GM21723 (cell line): ENCODE measurements around the gene ANK2.

ENCODE experiments used
- ATAC-seq: cut with Tn5 transposase; IDR thresholded peaks from one replicate; pipeline ENCODE4 v1.9.1; 2021; ENCODE audit warnings: mild to moderate bottlenecking, moderate library complexity; ENCODE audit not compliant: unreplicated experiment

ANK2 gene

GRCh38 chr4:113276464-113277170, 227.2 kb downstream of the ANK2 start:
- no peak for ATAC-seq

GRCh38 chr4:113278324-113278934, 229.0 kb downstream of the ANK2 start:
- ATAC-seq: peak; percentile 99

- ATAC-seq: no peak
Measured at GRCh38 chr4:113285501-113285900, 236.0 kb downstream of the ANK2 start.

GRCh38 chr4:113288257-113288656, 238.8 kb downstream of the ANK2 start:
- ATAC-seq: no peak

- no peak for ATAC-seq
Measured at GRCh38 chr4:113288696-113289095, 239.2 kb downstream of the ANK2 start.

GRCh38 chr4:113289766-113290165, 240.3 kb downstream of the ANK2 start:
- ATAC-seq: no peak

GRCh38 chr4:113290666-113291065, 241.2 kb downstream of the ANK2 start:
- ATAC-seq: no peak

GRCh38 chr4:113292371-113293042, 243.1 kb downstream of the ANK2 start:
- no peak for ATAC-seq

DNA sequence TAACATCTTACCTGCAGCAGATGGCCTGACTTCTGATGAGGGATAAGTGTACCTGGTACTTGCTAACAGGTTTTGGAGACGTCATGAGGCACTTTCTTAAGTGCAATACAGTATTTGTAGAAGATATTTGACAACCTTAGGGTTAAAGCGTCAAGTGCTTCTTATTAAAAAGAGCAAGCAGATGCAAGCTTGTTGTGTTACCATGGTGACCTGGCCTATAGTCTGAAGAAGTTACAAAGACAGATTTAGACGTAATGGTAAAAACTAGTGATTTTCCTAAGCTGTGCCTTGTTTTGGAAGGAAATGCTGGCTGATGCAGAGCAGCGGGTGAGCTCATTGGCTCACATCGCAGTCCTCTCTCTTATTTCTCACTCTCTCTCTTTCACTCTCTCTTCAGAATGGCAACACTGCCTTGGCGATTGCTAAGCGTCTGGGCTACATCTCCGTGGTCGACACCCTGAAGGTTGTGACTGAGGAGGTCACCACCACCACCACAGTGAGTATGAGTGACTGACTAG, 243.6 kb downstream of the ANK2 start:
- no peak for ATAC-seq

DNA sequence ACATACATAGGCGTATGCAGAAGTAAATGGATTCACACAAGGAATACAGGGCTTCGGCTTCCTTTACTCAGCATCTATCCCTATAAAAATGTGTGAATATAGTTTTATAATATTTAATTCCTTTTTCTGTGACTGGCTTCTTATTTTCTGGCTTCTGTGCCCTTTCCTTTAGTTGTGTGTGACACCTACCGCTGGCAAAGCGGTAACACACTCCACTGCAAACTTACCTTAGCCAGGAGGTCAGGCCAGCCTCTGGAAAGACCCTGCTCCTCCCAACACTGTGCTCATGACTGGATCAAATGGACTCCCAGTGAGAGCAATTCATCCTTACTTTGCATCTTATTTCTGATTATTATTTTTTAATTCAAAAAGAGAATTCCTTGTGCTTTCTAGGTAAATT, 244.2 kb downstream of the ANK2 start:
- no peak for ATAC-seq

- ATAC-seq: no peak
Measured at GRCh38 chr4:113294908-113295307, 245.5 kb downstream of the ANK2 start.

DNA sequence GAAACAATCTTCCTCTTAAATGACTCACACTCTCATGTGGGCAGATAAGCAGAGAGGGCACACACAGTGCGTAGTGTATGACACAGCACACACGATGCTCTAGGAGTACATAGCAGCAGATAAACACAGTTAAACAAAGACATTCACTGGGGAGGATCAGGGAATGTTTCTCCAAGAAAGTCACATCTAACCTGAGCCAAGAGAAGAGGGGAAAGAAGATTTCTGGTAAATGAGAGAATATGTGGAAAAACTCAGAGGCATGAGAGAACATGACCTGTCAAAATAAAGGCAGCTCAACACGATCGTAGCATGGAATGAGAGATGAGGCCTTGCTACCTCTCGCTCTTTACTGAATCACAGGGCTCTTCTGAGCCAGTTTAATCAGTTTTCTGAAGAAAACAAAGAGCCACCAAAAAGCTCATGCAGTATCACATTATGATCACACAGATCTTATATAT, 251.0 kb downstream of the ANK2 start:
- ATAC-seq: no peak

DNA sequence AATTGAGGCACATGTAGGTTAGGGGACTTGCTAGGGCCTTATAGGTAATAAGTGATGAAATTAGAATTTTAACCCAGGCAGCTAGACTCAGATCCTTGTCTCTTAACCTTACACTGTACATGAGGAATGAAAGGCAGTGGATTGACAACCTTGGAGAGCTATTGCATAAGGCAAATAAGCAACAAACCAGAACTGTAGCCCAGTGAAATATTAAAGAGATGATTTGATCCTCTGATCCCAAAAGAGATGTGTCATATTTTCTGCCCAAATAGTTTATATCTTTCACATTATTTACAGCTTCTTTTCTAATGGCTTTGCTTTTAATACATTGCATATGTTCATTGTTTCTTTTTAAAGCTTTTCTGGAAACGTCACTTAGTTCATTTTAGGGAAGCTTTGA, 252.6 kb downstream of the ANK2 start:
- no peak for ATAC-seq

GRCh38 chr4:113303315-113303714, 253.9 kb downstream of the ANK2 start:
- ATAC-seq: no peak

DNA sequence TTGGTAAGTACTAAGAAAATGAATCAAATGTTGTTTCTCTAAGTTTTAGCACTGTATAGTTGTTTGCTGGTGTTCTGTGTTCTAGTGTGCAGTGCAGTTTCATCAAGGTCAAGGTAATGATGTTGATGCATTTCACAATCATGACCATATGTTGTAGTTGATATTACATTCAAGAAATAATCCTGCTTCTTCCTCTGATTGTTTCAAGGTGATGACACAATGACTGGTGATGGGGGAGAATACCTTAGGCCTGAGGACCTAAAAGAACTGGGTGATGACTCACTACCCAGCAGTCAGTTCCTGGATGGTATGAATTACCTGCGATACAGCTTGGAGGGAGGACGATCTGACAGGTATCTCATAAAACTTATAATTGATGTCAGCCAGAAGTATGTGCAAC, 261.6 kb downstream of the ANK2 start:
- no peak for ATAC-seq

DNA sequence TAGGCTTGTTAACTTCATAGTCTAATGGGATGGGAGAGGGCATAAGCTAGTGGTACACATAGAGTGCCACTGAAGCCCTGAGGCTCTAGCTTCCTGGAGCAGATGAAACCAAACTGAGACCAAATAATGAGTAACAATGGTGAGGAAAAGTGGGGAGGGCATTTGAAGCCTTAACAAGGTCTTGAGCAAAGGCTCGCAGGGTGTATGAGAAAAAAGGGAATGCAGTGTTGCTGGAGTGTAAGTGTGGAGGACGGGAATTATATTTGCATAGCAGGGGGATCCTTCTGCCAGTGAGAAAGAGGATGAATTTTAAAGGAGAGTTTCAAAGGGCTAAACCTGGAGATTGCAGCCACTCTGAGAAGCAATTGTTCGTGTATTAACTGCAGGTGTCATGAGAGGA, 263.1 kb downstream of the ANK2 start:
- ATAC-seq: no peak

GRCh38 chr4:113314426-113314825, 265.0 kb downstream of the ANK2 start:
- ATAC-seq: no peak

DNA sequence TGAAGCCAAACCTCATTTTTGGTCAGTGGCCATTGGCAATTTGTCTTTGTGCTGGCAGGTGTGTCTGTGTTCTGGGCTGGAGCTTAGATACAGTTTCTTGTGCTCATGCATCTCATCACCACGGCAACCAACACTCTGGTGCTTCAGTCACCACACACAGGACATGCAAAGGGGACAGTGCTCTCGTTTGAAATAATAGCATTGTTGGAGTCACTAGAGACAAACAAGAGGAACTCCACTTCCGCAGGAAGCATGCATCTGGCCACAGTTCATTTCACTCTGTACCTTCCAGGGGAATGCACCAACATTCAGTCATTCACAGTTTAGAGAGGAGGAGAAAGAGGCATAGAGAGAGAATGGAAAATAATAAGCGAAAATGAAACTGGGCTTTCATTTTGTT, 267.4 kb downstream of the ANK2 start:
- peak; percentile 97 for ATAC-seq

DNA sequence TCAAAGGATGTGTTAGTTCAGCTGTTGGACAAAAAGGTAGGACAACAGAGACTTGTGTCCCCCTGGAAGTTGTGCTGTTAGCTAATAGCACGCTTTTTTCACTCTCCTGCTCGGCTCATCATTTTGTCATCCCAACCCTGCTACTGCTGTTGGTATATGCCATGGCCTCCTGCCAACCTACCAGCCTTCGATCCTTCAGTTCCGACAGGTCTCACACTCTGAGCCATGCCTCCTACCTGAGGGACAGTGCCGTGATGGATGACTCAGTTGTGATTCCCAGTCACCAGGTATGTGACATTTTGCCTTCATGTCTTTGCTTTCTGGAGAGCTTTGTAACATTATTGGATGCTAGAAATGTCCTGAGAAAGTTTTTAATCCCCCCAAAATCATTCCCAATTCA, 268.1 kb downstream of the ANK2 start:
- ATAC-seq: no peak

DNA sequence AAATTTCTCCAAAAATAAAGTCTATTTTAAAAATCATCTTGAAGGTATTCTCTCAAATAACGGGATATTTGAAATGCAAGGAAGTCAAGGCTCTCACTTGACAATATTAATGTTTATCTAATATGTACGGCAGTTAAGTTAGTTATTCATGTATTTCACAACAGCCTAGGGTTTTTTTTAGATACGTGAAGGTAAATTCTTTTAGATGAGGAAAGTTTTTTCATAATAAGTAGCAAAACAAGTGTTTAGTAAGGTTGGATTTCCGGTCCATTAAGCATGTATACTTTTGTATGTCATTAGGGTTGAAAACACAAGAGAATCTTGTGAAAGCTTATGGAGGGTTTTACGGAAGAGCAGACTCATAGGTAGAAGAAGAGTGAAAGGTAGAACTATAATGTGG, 273.3 kb downstream of the ANK2 start:
- no peak for ATAC-seq

DNA sequence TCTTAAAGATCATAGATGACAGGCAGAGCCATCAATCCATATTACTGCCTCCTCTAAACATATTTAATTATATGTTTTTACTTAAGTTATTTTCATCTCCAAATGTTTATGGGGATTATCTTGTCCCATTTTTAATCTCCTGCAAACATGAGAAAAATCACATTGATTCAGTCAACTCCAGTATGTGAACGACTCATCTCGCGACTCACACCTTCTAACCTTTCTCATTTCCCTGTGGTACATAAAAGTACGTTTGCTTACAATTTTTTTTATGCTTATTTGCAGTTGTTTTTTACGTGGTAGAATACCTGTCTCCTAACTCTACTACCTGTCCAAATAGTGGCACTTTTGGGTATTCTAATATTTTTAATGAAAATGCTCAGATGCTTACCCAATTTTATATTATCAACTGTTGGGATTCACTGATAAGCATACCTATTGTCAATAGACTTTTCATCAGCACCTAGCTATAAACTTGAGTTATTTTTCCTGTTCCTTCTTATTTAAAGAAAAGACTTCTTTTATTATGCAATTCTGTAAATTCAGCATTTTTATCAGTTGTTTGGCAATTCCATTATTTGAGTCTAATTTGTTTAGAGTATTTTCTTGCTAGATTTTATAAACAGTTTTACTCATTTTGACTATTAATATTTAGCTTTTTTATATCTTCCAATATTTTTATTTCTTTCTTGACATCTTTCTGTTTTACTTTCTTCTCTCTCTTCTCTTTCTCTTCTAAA, 276.6 kb downstream of the ANK2 start:
- ATAC-seq: no peak
